ENCODE data around the gene SARS2.

- TF ChIP-seq POLR2A (IDR thresholded peaks at IDR 0.05) (no peak), CTCF (IDR thresholded peaks at IDR 0.05) (no peak)
Measured at GRCh38 chr19:38918526-38918925, 12.0 kb downstream of the SARS2 start.

Data from adrenal gland (tissue), 5 donors.